ENCODE results near the gene PCDHGC3.

Gene PCDHGC3

GRCh38 chr5:141508798-141509611 is 33.2 kb downstream of the PCDHGC3 start:
- DNase-seq = peak; percentile 93

- DNase-seq = no peak
Observed at GRCh38 chr5:141510160-141510559, 34.4 kb downstream of the PCDHGC3 start.

- no peak for DNase-seq
Observed at GRCh38 chr5:141510850-141511601, 35.3 kb downstream of the PCDHGC3 start.

- peak; percentile 9 for DNase-seq
Observed at GRCh38 chr5:141511771-141512325, 36.1 kb downstream of the PCDHGC3 start.

- peak; percentile 93 for DNase-seq
Observed at GRCh38 chr5:141512390-141512910, 36.7 kb downstream of the PCDHGC3 start.

- DNase-seq = peak; percentile 95
Observed at GRCh38 chr5:141512911-141513626, 37.3 kb downstream of the PCDHGC3 start.

- DNase-seq = peak; percentile 96
Observed at GRCh38 chr5:141513627-141514329, 38.0 kb downstream of the PCDHGC3 start.

- DNase-seq = peak; percentile 39
Observed at GRCh38 chr5:141514330-141515133, 38.8 kb downstream of the PCDHGC3 start.

GRCh38 chr5:141515141-141515540 is 39.4 kb downstream of the PCDHGC3 start:
- no peak for DNase-seq

GRCh38 chr5:141515946-141516671 is 40.3 kb downstream of the PCDHGC3 start:
- DNase-seq = no peak

GRCh38 chr5:141516672-141517025 is 40.9 kb downstream of the PCDHGC3 start:
- DNase-seq = no peak

- no peak for DNase-seq
Observed at GRCh38 chr5:141517312-141517711, 41.5 kb downstream of the PCDHGC3 start.

- DNase-seq = no peak
Observed at GRCh38 chr5:141517880-141518617, 42.3 kb downstream of the PCDHGC3 start.

- no peak for DNase-seq
Observed at GRCh38 chr5:141518618-141519015, 42.9 kb downstream of the PCDHGC3 start.

- DNase-seq = no peak
Observed at GRCh38 chr5:141519605-141520565, 44.1 kb downstream of the PCDHGC3 start.

GRCh38 chr5:141521244-141521781 is 45.5 kb downstream of the PCDHGC3 start:
- peak; percentile 74 for DNase-seq

- no peak for DNase-seq
Observed at GRCh38 chr5:141522301-141522700, 46.5 kb downstream of the PCDHGC3 start.

GRCh38 chr5:141523991-141524390 is 48.2 kb downstream of the PCDHGC3 start:
- no peak for DNase-seq
